DMS79 treated with DMSO at 0.1 percent for 48 hours (cell line): ENCODE results near the gene SLC25A42.
"Not testable (repeated sequence)": the region's sequence is repeated elsewhere in the genome, so short reads cannot be mapped to it uniquely, and the experiment has no call there.

Source experiments
- DNase-seq: peaks from one replicate; lab custom pipeline; 2025; lab: John Stamatoyannopoulos, UW

SLC25A42 gene

DNA sequence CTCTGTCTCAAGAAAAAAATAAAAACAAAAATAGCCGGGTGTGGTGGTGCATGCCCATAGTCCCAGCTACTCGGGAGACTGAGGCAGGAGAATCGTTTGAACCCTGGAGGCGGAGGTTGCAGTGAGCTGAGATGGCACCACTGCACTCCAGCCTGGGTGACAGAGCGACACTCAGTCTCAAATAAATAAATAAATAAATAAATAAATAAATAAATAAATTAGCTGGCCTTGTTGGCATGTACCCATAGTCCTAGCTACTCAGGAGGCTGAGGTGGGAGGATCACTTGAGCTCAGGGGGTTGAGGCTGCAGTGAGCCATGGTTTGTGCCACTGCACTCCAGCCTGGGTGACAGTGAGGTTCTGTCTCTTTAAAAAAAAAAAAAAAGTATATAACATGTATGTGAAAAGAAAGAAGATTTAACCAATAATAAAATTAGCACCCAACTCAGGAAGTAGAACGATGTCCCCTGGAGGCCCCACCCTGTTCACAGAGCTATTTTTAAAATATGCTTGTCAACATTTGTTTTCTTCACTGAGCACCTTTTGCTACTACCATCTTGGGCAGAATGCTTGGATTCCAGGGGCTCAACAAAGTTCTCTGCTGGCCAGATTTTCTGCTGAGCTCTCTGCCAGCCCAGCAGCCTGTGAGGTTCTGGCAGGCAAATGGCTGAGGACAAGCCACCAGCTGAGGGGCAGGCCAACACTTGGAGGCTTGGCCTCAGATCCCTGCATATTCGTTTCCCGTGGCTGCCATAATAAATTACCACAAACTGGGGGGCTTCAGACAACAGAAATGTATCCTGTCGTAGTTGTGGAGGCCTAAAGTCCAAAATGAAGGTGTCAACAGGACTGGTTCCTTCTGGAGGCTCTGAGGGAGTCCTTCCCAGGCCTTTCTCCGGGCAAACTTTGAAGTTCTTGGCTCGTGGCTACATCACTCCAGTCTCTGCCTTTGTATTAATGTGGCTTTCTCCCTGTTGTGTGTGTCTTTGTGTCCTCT, 5.2 kb downstream of the SLC25A42 start:
- no peak for DNase-seq

DNA sequence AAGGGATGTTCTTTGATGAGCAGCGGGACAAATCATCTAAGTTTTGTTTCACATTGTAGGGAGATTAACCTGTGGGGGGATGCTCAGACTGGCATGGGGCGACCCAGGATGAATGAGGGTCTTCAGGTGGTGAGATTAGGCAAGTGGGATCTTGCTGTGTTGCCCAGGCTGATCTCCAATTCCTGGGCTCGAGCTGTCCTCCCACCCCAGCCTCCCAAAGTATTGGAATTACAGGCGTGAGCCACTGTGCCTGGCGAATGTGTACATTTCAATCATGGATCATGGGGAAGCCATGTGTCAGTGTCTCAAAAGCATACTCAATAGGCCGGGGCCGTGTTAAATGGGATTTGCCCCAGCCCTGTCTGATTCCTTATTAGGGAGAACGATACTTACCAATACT, 8.1 kb downstream of the SLC25A42 start:
- DNase-seq, result no peak

- DNase-seq, result no peak
Measured at GRCh38 chr19:19074196-19074882, 10.5 kb downstream of the SLC25A42 start.

DNA sequence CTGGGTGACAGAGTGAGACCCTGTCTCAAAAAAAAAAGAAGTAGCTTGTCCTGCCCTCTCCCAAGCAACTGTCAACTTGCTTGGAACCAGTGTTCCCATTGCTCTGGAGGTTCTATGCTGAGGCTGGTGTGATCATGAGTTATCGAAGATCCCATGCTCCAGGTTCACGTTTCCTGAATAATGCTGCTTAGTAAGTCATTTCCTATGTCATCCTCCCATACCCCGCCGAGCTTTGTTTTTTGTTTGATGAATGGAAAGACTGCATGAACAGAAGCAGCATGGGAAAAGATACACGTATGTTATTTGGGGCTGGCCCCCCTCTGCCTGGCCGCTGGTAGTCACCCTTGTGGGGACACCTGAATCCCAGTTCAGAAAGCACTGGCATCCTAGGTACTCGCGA, 11.3 kb downstream of the SLC25A42 start:
- DNase-seq, result no peak

DNA sequence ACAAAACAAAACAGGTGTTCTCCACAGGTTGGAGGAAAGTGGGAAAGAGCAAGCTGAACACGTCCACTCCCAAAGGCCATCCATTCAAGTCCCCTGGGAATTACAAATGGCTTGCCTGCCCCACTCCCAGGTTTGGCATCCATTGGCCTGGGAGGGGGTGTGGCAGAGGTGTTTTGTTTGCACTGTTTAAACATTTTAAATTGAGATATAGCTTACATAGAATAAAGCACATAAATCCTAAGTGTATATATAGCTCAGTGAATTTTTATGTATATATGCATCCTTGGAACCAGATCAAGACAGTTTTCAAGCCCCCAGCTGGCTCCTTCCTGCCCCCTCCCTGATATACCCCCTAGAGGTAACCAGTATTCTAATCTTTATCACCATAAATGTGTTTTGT, 12.7 kb downstream of the SLC25A42 start:
- DNase-seq, result no peak

GRCh38 chr19:19077103-19077502, 13.3 kb downstream of the SLC25A42 start:
- no peak for DNase-seq

DNA sequence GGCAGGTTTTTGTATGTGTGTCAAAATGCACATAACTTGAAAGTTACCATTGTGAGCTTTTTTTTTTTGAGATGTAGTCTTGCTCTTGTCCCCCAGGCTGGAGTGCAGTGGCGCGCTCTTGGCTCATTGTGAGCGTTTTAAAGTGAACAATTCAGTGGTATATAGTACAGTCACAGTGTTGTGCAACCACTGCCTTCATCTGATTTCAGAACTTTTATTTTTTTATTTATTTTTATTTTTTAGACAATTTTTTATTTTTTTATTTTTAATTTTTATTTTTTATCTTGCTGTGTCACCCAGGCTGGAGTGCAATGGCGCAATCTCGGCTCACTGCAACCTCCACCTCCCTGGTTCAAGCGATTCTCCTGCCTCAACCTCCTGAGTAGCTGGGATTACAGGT, 15.0 kb downstream of the SLC25A42 start:
- DNase-seq, result no peak

DNA sequence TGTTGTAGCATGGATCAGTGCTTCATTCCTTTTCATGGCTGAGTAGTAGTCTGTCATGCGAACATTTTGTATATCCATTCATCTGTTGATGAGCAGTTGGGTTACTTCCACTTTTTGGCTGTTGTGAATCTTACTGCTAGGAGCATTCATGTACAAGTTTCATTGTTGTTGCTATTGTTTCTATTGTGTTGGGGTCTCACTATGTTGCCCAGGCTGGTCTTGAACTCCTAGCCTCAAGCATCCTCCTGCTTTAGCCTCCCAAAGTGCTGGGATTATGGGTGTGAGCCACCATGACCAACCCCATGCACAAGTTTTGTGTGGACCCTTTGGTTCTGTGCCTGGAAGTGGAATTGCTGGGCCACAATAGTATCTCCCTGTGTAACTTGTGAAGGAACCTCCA, 15.8 kb downstream of the SLC25A42 start:
- DNase-seq, result no peak

- DNase-seq, result no peak
Measured at GRCh38 chr19:19081642-19082151, 17.9 kb downstream of the SLC25A42 start.

DNA sequence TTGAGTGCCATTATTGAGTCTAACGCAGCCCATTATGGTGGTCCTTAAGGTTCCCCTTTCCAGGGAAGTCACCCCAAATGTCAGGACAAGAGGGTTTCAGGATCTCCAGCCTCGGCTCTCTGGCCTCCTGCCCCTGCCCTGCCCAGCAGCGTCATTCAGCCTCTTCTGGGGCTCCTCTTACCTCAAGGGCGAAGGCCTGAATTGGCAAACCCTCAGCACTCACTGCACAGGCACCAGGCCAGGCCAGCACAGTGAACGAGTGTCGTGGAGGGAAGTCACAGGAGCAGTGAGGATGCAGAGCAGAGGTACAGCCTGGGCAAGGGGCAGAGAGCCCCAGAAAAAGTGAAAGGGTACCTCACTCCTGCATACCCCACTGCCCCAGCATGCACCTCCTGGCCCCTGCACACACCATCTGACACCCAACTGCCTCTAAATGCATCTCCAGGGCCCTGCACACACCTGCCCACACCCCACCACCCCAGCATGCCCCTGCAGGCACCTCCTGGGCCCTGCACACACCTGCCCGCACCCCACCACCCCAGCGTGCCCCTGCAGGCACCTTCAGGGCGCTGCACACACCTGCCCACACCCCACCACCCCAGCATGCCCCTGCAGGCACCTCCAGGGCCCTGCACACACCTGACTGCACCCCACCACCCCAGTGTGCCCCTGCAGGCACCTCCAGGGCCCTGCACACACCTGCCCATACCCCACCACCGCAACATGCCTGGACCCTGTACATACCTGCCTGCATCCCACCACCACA, 19.8 kb downstream of the SLC25A42 start:
- no peak for DNase-seq

DNA sequence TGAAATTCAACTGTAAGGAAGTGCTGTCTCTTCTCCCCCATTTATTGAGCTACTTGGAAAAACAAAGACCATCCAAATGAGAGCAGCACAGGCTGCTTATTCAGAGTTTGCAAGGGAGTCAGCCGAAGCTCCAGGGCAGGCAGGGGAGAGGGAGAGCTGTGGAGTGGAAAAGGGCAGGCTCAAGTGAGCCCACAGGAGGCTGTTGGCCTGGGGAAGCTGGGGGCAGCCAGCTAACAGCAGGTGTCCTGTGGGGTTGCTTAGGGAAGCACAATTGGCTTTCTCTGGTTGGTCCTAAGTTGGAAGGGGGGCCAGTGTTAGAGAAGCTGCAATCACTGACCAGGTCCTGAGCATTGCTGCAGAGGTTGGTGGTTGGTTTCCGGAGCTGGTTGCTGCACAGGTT, 23.9 kb downstream of the SLC25A42 start:
- DNase-seq, result no peak

DNA sequence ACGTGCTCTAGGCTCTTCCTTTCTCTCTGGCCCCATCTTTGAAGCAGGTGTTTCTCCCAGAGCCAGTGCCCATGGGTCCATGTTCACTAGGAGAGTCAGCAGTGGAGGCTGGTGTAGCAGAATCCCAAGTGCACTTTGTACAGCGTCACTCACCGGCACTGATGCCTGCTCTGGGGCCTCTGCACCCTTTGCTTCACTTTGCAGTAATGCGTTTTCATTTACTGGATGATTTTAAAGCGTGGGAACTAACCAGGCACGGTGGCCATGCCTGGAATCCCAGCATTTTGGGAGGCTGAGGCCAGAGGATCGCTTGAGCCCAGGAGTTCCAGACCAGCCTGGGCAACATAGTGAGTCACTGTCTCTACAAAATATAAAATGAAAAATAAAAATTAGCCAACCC, 30.7 kb downstream of the SLC25A42 start:
- DNase-seq, result no peak

GRCh38 chr19:19095691-19096090, 31.9 kb downstream of the SLC25A42 start:
- no peak for DNase-seq

DNA sequence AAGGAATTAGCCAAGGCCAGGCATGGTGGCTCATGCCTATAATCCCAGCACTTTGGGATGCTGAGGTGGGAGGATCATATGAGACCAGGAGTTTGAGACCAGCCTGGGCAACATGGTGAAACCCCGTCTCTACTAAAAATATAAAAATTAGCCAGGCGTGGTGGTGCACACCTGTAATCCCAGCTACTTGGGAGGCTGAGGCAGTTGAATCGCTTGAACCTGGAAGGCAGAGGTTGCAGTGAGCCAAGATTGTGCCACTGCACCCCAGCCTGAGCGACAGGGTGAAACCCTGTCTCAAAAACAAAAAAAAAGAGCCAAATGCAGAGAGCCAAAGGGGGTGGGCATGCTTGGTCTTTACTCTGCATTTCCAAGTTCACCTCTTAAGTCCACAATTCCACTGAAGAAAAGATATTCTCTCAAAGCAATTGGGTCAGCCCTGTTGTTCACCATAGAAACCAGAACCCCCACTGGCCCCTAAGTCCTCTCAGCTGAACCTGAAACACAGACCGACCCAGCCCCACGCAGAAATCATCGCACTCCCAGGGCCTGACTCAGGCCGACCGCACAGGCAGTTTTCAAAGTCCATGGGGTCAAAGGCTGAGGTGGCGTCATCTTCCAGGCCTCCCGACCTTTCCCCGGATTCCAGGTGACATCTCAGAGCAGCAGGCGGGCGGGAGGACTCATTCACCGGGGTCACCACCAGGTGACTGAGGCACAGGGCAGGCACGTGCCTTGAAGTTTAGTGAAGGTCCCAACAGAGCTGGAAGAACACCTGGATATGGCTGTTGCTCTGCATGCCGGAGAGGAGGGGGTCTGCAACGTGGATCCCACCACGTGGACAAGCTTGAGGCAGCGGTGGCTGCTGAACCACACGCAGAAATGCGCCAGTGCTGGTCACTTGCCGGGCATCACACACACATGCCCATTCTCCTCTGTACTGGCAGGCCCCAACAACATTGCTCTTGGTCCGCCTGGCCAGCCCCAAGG, 33.1 kb downstream of the SLC25A42 start:
- no peak for DNase-seq

DNA sequence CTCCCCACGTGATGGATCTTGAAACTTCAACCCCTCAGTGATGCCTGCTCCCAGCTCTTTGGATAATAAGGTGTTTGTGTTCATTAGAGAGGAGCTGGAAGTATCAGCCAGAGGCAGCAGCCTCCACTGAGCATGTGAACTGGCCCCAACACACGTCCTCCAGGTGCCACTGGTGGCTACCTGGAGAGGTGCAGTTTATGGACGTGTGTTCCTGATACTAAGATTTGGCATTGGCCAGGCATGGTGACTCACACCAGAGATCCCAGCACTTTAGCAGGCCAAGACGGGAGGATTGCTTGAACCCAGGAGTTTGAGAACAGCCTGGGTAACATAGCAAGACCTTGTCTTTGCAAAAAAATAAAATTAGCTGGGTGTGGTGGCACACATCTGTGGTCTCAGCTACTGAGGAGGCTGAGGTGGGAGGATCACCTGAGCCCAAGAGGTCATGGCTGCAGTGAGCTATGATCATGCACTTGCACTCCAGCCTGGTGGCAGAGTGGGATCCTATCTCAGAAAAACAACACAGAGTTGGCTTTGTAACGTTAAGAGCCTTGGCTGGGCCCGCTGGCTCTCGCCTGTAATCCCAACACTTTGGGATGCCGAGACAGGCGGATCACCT, 34.4 kb downstream of the SLC25A42 start:
- DNase-seq, result no peak

DNA sequence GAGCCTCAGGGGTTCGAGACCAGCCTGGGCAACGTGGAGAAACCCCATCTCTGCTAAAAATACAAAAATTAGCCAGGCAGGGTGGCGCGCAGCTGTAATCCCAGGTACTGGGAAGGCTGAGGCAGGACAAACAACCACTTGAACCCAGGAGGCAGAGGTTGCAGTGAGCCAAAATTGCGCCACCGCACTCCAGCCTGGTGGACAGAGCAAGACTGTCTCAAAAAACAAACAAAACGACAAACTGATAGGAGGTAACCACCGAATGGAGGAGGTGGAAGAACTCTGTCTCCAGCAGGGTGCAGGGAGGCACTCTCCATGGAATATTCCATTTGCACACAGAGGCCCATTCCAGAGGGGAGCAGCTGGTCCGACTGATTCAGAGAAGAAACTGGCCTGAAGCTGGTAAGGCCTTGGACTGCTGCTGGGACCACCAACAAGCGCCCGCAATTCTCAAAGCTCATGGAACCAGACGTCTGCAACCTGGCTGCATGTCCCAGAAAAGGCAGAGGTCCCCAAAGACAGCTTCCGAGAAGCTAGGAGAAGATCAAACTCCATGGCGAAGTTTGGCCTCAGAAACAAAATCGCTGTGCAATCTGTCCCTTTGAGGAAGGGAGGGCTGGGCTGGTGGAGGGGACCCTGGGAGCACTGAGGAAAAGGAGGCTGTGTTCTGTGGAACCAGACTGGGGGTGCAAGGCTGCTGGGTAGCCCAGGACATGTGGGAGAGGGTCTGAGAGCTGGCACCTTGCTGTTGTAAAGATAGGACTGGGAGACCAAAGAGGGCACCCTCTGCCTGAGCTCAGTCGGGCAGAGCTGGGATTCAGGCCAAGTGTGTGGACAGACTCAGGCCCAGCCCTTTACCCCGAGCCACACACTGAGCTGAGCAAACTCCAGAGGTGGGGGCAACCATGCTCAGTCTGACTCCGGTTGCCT, 35.2 kb downstream of the SLC25A42 start:
- DNase-seq, result no peak

- no peak for DNase-seq
Measured at GRCh38 chr19:19101540-19101939, 37.7 kb downstream of the SLC25A42 start.

DNA sequence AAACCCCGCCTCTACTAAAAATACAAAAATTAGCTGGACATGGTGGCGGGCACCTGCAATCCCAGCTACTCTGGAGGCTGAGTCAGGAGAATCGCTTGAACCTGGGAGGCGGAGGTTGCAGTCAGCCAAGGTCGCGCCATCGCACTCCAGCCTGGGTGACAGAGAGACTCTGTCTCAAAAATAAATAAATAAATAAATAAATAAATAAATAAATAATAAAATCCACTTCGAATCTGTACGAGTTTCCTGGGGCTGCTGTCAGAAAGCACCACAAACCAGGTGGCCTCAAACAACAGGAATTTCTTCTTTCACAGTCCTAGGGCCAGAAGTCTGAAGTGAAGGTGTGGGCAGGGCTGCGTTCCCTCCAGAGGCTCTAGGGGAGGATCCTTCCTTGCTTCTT, 38.8 kb downstream of the SLC25A42 start:
- not testable (repeated sequence) for DNase-seq

DNA sequence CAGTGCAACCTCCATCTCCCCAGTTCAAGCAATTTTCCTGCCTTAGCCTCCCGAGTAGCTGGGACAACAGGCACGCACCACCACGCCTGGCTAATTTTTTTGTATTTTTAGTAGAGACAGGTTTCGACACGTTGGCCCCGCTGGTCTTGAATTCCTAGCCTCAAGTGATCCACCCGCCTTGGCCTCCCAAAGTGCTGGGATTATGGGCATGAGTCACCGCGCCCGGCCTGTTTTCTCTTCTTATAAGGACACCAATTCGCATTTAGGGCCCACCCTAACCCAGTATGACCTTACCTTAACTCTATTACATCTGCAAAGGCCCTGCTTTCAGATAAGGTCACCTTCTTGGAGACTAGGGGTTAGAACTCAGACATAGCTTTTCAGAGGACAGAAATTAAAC, 39.4 kb downstream of the SLC25A42 start:
- no peak for DNase-seq
